ENCODE measurements around the gene EIF3A. TPM values are rescaled to one million over a fixed set of nuclear protein-coding genes. Genes with fewer than 3 reads are reported as not detected.
A peak's percentile ranks its signal among the peaks of the same experiment; 100 is the strongest.

The EIF3A gene
- total RNA-seq, 4 donors from 2014 or later, result 105 to 138 (median 121) TPM

GRCh38 chr10:119022846-119023552, 57.6 kb downstream of the EIF3A start:
- no peak for DNase-seq (ENCODE audit: low spot score in 2 of 2)
- intact Hi-C loops (cut with DNase I; ENCODE audit: low total_unique reads), result no loop called here
- no peak overlapping the region for H3K4me3 ChIP-seq (ENCODE audit: low read depth, poor library complexity, severe bottlenecking)
- 53 to 56% methylated on average over 8 of the region's 8 CpGs for WGBS, 2 donors
- TF ChIP-seq CTCF (IDR thresholded peaks at IDR 0.05), result no peak
- no peak for TF ChIP-seq POLR2A (IDR thresholded peaks at IDR 0.05)

GRCh38 chr10:119020627-119020946, 60.0 kb downstream of the EIF3A start:
- TF ChIP-seq CTCF (IDR thresholded peaks at IDR 0.05), result no peak
- TF ChIP-seq POLR2A (IDR thresholded peaks at IDR 0.05), result no peak
- intact Hi-C loops (cut with DNase I; ENCODE audit: low total_unique reads), result no loop called here
- no peak overlapping the region for H3K4me3 ChIP-seq (ENCODE audit: low read depth, poor library complexity, severe bottlenecking)
- no peak for DNase-seq (ENCODE audit: low spot score in 2 of 2)
- 18 to 23% methylated on average over 2 of the region's 2 CpGs for WGBS, 2 donors

- WGBS, 2 donors, result 34 to 40% methylated on average over 4 of the region's 4 CpGs
- no peak for TF ChIP-seq POLR2A (IDR thresholded peaks at IDR 0.05)
- TF ChIP-seq CTCF (IDR thresholded peaks at IDR 0.05), result no peak
- H3K4me3 ChIP-seq (ENCODE audit: low read depth, poor library complexity, severe bottlenecking), result no peak overlapping the region
- DNase-seq (ENCODE audit: low spot score in 2 of 2), result no peak
- intact Hi-C loops (cut with DNase I; ENCODE audit: low total_unique reads), result no loop called here
Measured at GRCh38 chr10:119007211-119007574, 73.4 kb downstream of the EIF3A start.

GRCh38 chr10:119006451-119007210, 74.0 kb downstream of the EIF3A start:
- no peak for TF ChIP-seq POLR2A (IDR thresholded peaks at IDR 0.05)
- TF ChIP-seq CTCF (IDR thresholded peaks at IDR 0.05), result no peak
- 33 to 36% methylated on average over 9 of the region's 9 CpGs for WGBS, 2 donors
- DNase-seq (ENCODE audit: low spot score in 2 of 2), result peak in 1 of 2 donors; percentile 78
- intact Hi-C loops (cut with DNase I; ENCODE audit: low total_unique reads), result no loop called here
- H3K4me3 ChIP-seq (ENCODE audit: low read depth, poor library complexity, severe bottlenecking), result no peak overlapping the region

GRCh38 chr10:119005362-119006043, 75.1 kb downstream of the EIF3A start:
- TF ChIP-seq CTCF (IDR thresholded peaks at IDR 0.05) (no peak), POLR2A (IDR thresholded peaks at IDR 0.05) (no peak)
- DNase-seq (ENCODE audit: low spot score in 2 of 2), result no peak
- 82 to 87% methylated on average over 9 of the region's 9 CpGs for WGBS, 2 donors
- intact Hi-C loops (cut with DNase I; ENCODE audit: low total_unique reads), result no loop called here
- H3K4me3 ChIP-seq (ENCODE audit: low read depth, poor library complexity, severe bottlenecking), result no peak overlapping the region
